ENCODE measurements around the gene TDRD6. TPM values are rescaled to one million over a fixed set of nuclear protein-coding genes. Genes with fewer than 3 reads are reported as not detected.

The TDRD6 gene
- total and polyA plus RNA-seq, 2 donors (not counting 3 experiments of a cell fraction or from before 2014, with no cell fraction given), result under 0.01 TPM; not detected in 1

GRCh38 chr6:46637933-46638332 is 49.8 kb upstream of the TDRD6 start:
- no peak for FAIRE-seq
- CTCF ChIA-PET, result no interaction called here
- H3K4me3 ChIP-seq (replicated peaks in 1 of 3; ENCODE audit: insufficient read depth in 1 of 3, low read depth in 1 of 3, low read length in 3 of 3), result no peak overlapping the region

GRCh38 chr6:46638650-46639049 is 49.0 kb upstream of the TDRD6 start:
- no peak overlapping the region for H3K4me2 ChIP-seq (ENCODE audit: insufficient read depth, low read length)
- no TSS peak for BruUV-seq (replicated peaks)
- H3K4me3 ChIP-seq (replicated peaks in 1 of 3; ENCODE audit: insufficient read depth in 1 of 3, low read depth in 1 of 3, low read length in 3 of 3), result no peak overlapping the region
- no peak overlapping the region for H3K27ac ChIP-seq (ENCODE audit: insufficient read depth, low read depth, low read length)
- ChIA-PET CTCF (no interaction called here), POLR2A (no interaction called here)
- no peaks in the 10 kb centered on the region for H3K9me1 ChIP-seq (replicated peaks; ENCODE audit: control insufficient read depth, extremely low read depth, insufficient read depth, low read length)
- FAIRE-seq (no peak), DNase-seq (ENCODE audit: low read depth, low spot score) (no peak)
- no peak overlapping the region for H3K9ac ChIP-seq (replicated peaks; ENCODE audit: extremely low read depth, insufficient read depth, low read length)
- intact Hi-C loops (cut with micrococcal nuclease), result no loop called here
- H3K36me3 ChIP-seq (ENCODE audit: control insufficient read depth in 2 of 2, extremely low read depth in 1 of 2, insufficient read depth in 2 of 2, low read length in 2 of 2), result no peaks in the 10 kb centered on the region
- H2AFZ ChIP-seq (ENCODE audit: low read depth, low read length), result no peak overlapping the region
- no peaks in the 10 kb centered on the region for H3K27me3 ChIP-seq (ENCODE audit: control insufficient read depth in 2 of 2, insufficient read depth in 2 of 2, low read length in 2 of 2)
- dilution Hi-C loops (cut with MboI; ENCODE audit: extremely low pct_ligation_motif_present, low sequenced_read_pairs), result no loop called here
- H3K4me1 ChIP-seq (ENCODE audit: control insufficient read depth, extremely low read depth, insufficient read depth, low read length), result no peaks in the 10 kb centered on the region
- H4K20me1 ChIP-seq (replicated peaks; ENCODE audit: control insufficient read depth, extremely low read depth, insufficient read depth, low read length), result no peaks in the 10 kb centered on the region
- H3K9me3 ChIP-seq (replicated peaks; ENCODE audit: control insufficient read depth, insufficient read depth, low read length), result no peaks in the 10 kb centered on the region
- no peaks in the 10 kb centered on the region for H3K79me2 ChIP-seq (ENCODE audit: control insufficient read depth, insufficient read depth, low read length)
- no peak for TF ChIP-seq POLR2A (IDR thresholded peaks at IDR 0.05; ENCODE audit: low read depth, low read length)
- TF ChIP-seq MYC (IDR thresholded peaks at IDR 0.05; ENCODE audit: low read depth, low read length), result no peak
- TF ChIP-seq JUN (IDR thresholded peaks at IDR 0.05; ENCODE audit: borderline replicate concordance, insufficient read depth, insufficient read length, low read depth), result no peak
- TF ChIP-seq MAX (IDR thresholded peaks at IDR 0.05; ENCODE audit: insufficient read depth, insufficient read length), result no peak
- TF ChIP-seq EZH2 (IDR thresholded peaks at IDR 0.05; ENCODE audit: borderline replicate concordance, low read depth, low read length, severe bottlenecking), result no peak
- TF ChIP-seq GATA2 (IDR thresholded peaks at IDR 0.05; ENCODE audit: insufficient read depth, insufficient read length, low read depth, low read length), result no peak
- TF ChIP-seq CTCF (IDR thresholded peaks at IDR 0.05; ENCODE audit: extremely low read depth in 1 of 2, insufficient read depth in 1 of 2, low read depth in 1 of 2, low read length in 2 of 2), result no peak
- no peak for TF ChIP-seq FOS (IDR thresholded peaks at IDR 0.05; ENCODE audit: borderline replicate concordance, insufficient read depth, low read length)
- TF ChIP-seq POLR2AphosphoS5 (IDR thresholded peaks at IDR 0.05; ENCODE audit: insufficient read depth, low read depth, low read length), result no peak

More at GRCh38 chr6:46637933-46638332, 49.8 kb upstream of the TDRD6 start:
- Histone ChIP-seq H3K27me3 (ENCODE audit: control insufficient read depth in 2 of 2, insufficient read depth in 2 of 2, low read length in 2 of 2) (no peaks in the 10 kb centered on the region), H3K4me1 (ENCODE audit: control insufficient read depth, extremely low read depth, insufficient read depth, low read length) (no peaks in the 10 kb centered on the region), H3K4me2 (ENCODE audit: insufficient read depth, low read length) (no peak overlapping the region), H3K36me3 (ENCODE audit: control insufficient read depth in 2 of 2, extremely low read depth in 1 of 2, insufficient read depth in 2 of 2, low read length in 2 of 2) (no peaks in the 10 kb centered on the region), H3K79me2 (ENCODE audit: control insufficient read depth, insufficient read depth, low read length) (no peaks in the 10 kb centered on the region), H3K9me1 (replicated peaks; ENCODE audit: control insufficient read depth, extremely low read depth, insufficient read depth, low read length) (no peaks in the 10 kb centered on the region), H2AFZ (ENCODE audit: low read depth, low read length) (no peak overlapping the region), H3K27ac (ENCODE audit: insufficient read depth, low read depth, low read length) (no peak overlapping the region), H3K9me3 (replicated peaks; ENCODE audit: control insufficient read depth, insufficient read depth, low read length) (no peaks in the 10 kb centered on the region), H3K9ac (replicated peaks; ENCODE audit: extremely low read depth, insufficient read depth, low read length) (no peak overlapping the region), H4K20me1 (replicated peaks; ENCODE audit: control insufficient read depth, extremely low read depth, insufficient read depth, low read length) (no peaks in the 10 kb centered on the region)
- POLR2A ChIA-PET, result no interaction called here
- dilution Hi-C loops (cut with MboI; ENCODE audit: extremely low pct_ligation_motif_present, low sequenced_read_pairs), result no loop called here
- TF ChIP-seq POLR2A (IDR thresholded peaks at IDR 0.05; ENCODE audit: low read depth, low read length) (no peak), CTCF (IDR thresholded peaks at IDR 0.05; ENCODE audit: extremely low read depth in 1 of 2, insufficient read depth in 1 of 2, low read depth in 1 of 2, low read length in 2 of 2) (no peak), JUN (IDR thresholded peaks at IDR 0.05; ENCODE audit: borderline replicate concordance, insufficient read depth, insufficient read length, low read depth) (no peak), FOS (IDR thresholded peaks at IDR 0.05; ENCODE audit: borderline replicate concordance, insufficient read depth, low read length) (no peak)
- DNase-seq (ENCODE audit: low read depth, low spot score), result no peak
- no TSS peak for BruUV-seq (replicated peaks)
- intact Hi-C loops (cut with micrococcal nuclease), result no loop called here

All from endothelial cell of umbilical vein (primary cell).